Activated naive CD8-positive, alpha-beta T cell treated with anti-CD3 and anti-CD28 coated beads, Interleukin-2, amount 50 U/mL, for 24 hours (primary cell): ENCODE data around the gene ASTL.

Source experiments
- ATAC-seq: fragments of 150-1000 bp; cut with Tn5 transposase; one replicate; pipeline ENCODE4 v1.10.0; 2021
- DNase-seq: peaks from one replicate; pipeline ENCODE4 v3.0.0; 2021
- H3K27ac Mint-ChIP-seq: one replicate; pipeline ENCODE4 v1.8.0; 2021; ENCODE audit warnings: mild to moderate bottlenecking, mixed read lengths
- H3K27me3 Mint-ChIP-seq: one replicate; pipeline ENCODE4 v1.8.0; 2021; ENCODE audit warnings: mixed read lengths
- H3K36me3 Mint-ChIP-seq: one replicate; pipeline ENCODE4 v1.8.0; 2021; ENCODE audit warnings: low read depth, mixed read lengths
- H3K4me1 Mint-ChIP-seq: one replicate; pipeline ENCODE4 v1.8.0; 2021; ENCODE audit warnings: mixed read lengths
- H3K4me3 Mint-ChIP-seq: one replicate; pipeline ENCODE4 v1.8.0; 2021; ENCODE audit warnings: mild to moderate bottlenecking, moderate library complexity, mixed read lengths
- H3K9me3 Mint-ChIP-seq: one replicate; pipeline ENCODE4 v1.8.0; 2021; ENCODE audit warnings: mixed read lengths

The ASTL gene

DNA sequence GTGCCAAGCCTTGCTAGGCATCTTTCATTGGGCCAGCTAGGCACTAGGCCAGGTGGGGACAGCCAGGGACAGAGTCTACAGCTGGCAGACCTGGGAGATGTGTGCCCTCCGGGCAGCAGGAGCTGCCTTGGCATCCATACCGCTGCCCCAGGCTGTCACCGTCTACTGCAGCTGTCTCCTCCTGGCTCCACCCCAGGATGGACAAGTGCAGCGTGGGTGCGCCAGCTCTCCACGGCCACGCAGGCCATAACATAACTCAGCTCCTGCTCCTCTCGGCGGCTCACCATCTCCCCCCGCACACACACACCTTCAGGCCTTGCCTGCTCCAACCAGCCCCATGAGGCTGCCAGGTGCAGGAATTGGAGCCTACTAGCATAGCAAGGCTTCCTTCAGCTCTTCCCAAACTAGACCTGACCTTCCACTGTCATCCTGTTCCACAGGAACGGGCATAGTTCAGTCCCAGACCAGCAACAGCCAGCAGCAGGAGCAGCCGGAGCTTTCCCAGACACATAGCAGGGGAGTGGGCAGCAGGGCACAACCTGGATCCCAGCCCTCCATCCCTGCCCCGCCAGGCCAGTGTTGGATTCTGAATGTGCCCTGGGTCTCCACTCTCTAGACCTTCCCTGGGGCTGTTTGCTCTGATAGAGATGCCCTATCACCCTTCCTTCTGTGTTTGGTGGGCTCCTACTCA is 19.5 kb downstream of the ASTL start:
- peaks cover 19% of the 10 kb centered on the region for H3K4me1 Mint-ChIP-seq
- H3K27me3 Mint-ChIP-seq, result peaks cover 39% of the 10 kb centered on the region
- H3K4me3 Mint-ChIP-seq, result no peak overlapping the region
- no peak overlapping the region for H3K27ac Mint-ChIP-seq
- H3K36me3 Mint-ChIP-seq, result no peaks in the 10 kb centered on the region
- H3K9me3 Mint-ChIP-seq, result no peaks in the 10 kb centered on the region
- ATAC-seq (no peak), DNase-seq (no peak)

DNA sequence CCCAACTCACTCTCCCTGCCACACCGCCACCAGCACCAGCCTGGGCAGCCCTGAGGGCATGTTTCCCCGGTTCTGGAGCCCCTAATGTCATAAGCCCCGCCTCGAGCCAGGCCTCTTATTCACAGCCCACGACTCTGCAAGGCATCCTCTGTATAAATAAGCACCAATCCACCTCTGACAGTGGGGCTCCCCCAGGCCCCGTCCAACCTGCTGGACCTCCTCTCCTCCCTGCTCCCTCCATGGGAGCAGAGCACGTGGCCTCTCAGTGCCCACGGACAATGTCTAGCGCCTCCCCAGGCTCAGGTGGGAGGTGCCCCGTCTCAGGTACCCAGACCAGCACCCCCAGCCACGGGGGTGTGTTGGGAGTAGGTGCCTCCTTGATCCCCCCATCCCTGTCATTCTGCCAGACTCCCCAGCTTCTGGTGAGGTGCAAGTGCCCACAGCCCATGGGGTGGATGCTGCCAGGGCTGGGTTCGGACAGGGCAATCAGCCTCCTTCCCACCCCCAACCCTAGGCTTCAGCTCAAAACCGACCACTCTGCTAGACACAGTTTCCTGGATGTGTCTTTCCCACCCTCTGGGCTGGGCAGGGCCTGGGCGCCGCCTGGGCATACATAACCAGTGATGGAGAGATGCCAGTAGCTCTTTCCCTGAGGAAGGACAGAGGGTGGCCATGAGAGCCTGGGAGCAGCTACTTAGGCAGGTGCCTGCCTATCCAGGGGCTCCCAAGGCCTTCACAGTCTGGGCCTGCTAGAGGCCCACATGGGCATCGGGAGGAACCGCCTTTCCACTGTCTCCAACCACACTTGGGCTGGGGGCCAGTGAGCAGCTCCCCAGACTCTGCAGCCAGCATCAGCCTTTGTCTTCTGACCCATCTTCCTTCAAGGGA is 20.4 kb downstream of the ASTL start:
- ATAC-seq, result no peak
- Mint-ChIP-seq H3K27me3 (peaks cover 39% of the 10 kb centered on the region), H3K4me3 (peak overlapping the region; percentile 65), H3K9me3 (no peaks in the 10 kb centered on the region), H3K4me1 (peaks cover 19% of the 10 kb centered on the region), H3K27ac (no peak overlapping the region), H3K36me3 (no peaks in the 10 kb centered on the region)
- no peak for DNase-seq

DNA sequence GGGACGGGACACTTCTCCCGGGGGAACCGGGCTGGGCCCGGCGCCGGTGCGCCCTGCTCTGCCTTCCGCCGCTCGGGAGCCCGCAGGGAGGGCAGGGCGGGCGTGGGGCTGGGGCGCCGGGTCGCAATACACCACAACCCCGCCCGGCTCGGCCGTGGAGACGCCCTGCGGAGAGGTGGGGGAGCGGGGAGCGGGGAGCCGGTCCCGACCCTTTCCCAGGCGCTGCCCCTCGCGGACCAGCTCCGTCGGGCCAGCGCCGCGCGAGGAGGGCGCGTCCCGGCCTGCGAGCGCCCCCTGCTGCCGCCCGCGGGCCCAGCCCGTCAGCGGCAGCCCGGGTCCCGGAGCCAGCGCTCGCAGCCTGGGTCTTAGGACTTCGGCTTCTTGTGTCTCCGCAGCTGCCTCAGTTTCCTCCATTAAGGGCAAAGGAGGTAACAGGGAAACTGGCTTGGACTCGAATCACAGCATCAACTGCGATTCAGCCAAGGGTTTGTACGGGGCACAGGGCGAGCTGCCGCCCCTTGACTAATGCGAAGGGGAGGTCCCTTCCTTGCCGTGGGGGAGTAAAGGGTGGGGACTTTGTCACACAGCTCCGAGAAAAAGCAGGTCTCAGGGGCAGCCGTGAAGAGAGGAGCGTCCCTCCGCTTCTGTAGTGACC is 21.3 kb downstream of the ASTL start:
- Mint-ChIP-seq H3K36me3 (no peaks in the 10 kb centered on the region), H3K9me3 (no peaks in the 10 kb centered on the region), H3K27me3 (peaks cover 39% of the 10 kb centered on the region), H3K4me3 (peak overlapping the region; percentile 65), H3K27ac (no peak overlapping the region), H3K4me1 (peaks cover 19% of the 10 kb centered on the region)
- ATAC-seq (peak; percentile 79), DNase-seq (peak; percentile 76)

- ATAC-seq, result peak; percentile 33
- Mint-ChIP-seq H3K36me3 (no peaks in the 10 kb centered on the region), H3K9me3 (no peaks in the 10 kb centered on the region), H3K27me3 (peaks cover 36% of the 10 kb centered on the region), H3K4me1 (peaks cover 19% of the 10 kb centered on the region), H3K27ac (no peak within 1 kb of the TSS), H3K4me3 (peak within 1 kb of the TSS; percentile 69)
- peak; percentile 71 for DNase-seq
Observed at GRCh38 chr2:96116424-96116878, 21.9 kb downstream of the ASTL start, which contains the start of gene ADRA2B. ADRA2B (minus strand) TSS chr2:96116571; CDS start chr2:96116149, 422 bp downstream.

DNA sequence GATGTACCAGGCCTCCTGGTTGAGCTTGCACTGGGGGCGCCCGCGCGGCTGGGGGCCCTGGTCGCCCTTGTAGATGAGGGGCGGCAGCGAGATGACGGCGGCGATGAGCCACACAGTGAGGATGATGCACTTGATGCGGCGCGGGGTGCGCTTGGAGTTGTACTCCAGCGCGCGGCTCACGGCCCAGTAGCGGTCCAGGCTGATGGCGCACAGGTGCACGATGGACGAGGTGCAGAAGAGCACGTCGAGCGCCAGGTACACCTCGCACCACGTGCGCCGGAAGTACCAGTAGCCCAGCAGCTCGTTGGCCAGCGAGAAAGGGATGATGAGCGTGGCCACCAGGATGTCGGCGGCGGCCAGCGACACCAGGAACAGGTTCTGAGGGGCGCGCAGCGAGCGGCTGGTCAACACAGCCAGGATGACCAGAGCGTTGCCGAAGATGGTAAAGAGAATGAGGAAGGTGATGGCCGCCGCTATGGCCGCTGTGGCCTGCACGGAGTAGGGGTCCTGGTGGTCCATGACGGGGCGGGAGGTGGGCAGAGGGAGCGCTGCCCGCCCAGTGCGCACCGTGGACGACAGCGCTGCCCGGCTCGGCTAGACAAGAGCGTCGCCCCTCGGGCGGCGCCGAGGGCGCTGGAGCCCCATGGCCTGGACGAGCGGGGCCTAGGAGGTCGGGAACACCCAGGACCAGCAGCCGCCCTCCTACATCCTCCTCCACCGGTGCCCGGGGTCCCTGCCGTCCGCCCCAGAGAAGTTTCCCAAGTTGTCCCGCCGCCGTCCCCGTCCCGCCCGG is 22.5 kb downstream of the ASTL start:
- ATAC-seq (no peak), DNase-seq (no peak)
- Mint-ChIP-seq H3K36me3 (no peaks in the 10 kb centered on the region), H3K4me3 (peak overlapping the region; percentile 69), H3K27ac (no peak overlapping the region), H3K4me1 (peaks cover 19% of the 10 kb centered on the region), H3K9me3 (no peaks in the 10 kb centered on the region), H3K27me3 (peaks cover 30% of the 10 kb centered on the region)

DNA sequence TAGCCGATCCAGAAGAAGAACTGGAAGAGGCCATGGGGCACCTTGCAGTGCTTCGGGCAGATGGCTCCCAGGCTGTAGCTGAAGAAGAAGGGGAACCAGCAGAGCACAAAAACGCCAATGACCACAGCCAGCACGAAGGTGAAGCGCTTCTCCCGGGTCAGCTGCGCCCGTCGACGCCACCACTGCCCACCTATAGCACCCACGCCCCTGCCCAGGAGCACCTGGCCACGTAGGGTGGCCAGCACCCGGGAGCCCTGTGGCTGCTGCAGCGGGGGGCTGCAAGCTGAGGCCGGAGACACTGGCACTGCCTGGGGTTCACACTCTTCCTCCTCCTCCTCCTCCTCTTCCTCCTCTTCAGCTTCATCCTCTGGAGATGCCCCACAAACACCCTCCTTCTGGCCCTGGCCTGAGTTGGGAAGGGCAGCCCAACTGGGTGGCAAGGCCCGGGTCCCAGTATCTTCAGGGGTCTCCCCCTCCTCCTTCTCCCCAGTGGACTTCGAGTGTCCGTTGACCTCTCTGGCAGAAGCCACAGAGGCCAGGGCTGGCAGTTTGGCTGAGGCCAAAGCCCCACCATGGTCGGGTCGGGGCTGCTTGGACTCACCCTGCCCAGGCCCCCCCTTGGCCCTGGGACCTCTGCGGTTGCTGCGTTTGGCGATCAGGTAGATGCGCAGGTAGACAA is 23.3 kb downstream of the ASTL start:
- Mint-ChIP-seq H3K4me1 (peaks cover 13% of the 10 kb centered on the region), H3K9me3 (no peaks in the 10 kb centered on the region), H3K4me3 (peak overlapping the region; percentile 69), H3K36me3 (no peaks in the 10 kb centered on the region), H3K27ac (no peak overlapping the region), H3K27me3 (peaks cover 22% of the 10 kb centered on the region)
- no peak for DNase-seq
- no peak for ATAC-seq

GRCh38 chr2:96114546-96114902 is 23.8 kb downstream of the ASTL start:
- H3K4me3 Mint-ChIP-seq, result no peak overlapping the region
- H3K4me1 Mint-ChIP-seq, result peaks cover 11% of the 10 kb centered on the region
- H3K27ac Mint-ChIP-seq, result no peak overlapping the region
- no peaks in the 10 kb centered on the region for H3K9me3 Mint-ChIP-seq
- no peaks in the 10 kb centered on the region for H3K36me3 Mint-ChIP-seq
- H3K27me3 Mint-ChIP-seq, result peaks cover 17% of the 10 kb centered on the region
- ATAC-seq, result no peak
- no peak for DNase-seq

DNA sequence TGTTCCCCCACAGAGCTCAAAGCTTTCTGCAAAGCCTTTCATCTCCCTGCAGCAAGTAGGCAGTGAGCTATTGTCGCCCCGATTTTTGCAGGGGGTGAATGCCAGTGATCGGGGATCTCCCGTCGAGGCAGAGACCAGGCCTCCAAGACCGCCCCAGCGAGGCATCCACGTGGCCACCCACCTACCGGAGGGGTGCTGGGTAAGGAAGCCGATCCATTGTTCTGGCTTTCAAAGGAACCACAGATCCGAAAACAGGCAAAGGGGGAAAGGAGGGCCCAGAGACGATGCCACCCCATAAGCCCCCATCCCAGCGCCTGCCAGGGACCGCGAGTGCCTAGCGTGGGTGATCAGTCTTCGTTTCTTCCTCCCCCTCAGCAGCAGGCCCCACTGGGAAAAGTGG is 24.4 kb downstream of the ASTL start:
- DNase-seq (no peak), ATAC-seq (no peak)
- Mint-ChIP-seq H3K36me3 (no peaks in the 10 kb centered on the region), H3K4me3 (no peak overlapping the region), H3K9me3 (no peaks in the 10 kb centered on the region), H3K27me3 (peaks cover 11% of the 10 kb centered on the region), H3K27ac (no peak overlapping the region), H3K4me1 (peaks cover 11% of the 10 kb centered on the region)

DNA sequence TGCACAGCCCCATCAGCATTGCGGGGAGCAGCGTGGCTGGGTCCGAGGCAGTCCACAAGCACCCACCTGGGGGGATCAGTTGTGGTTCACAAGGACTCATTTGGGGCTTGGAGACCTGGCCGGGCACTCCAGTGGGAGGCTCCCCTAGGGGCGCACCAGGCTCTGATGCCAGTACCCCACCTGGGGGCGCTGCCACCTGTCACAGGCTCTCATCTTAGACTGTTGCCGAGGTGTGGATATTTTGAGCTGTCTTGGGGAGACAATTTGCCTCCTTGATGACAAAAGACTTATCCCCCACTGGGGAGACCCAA is 25.0 kb downstream of the ASTL start:
- Mint-ChIP-seq H3K27me3 (peaks cover 7% of the 10 kb centered on the region), H3K9me3 (no peaks in the 10 kb centered on the region), H3K36me3 (no peaks in the 10 kb centered on the region), H3K4me1 (peaks cover 11% of the 10 kb centered on the region), H3K4me3 (no peak overlapping the region), H3K27ac (no peak overlapping the region)
- no peak for ATAC-seq
- peak; percentile 47 for DNase-seq

GRCh38 chr2:96112501-96113366 is 25.6 kb downstream of the ASTL start:
- Mint-ChIP-seq H3K4me1 (peaks cover 10% of the 10 kb centered on the region), H3K27me3 (peaks cover 7% of the 10 kb centered on the region), H3K9me3 (no peaks in the 10 kb centered on the region), H3K27ac (no peak overlapping the region), H3K36me3 (no peaks in the 10 kb centered on the region), H3K4me3 (no peak overlapping the region)
- ATAC-seq (no peak), DNase-seq (no peak)

- no peak for ATAC-seq
Observed at GRCh38 chr2:96111823-96112500, 26.3 kb downstream of the ASTL start.

GRCh38 chr2:96111257-96111640 is 27.1 kb downstream of the ASTL start:
- ATAC-seq (no peak), DNase-seq (no peak)
- Mint-ChIP-seq H3K9me3 (no peaks in the 10 kb centered on the region), H3K27me3 (peaks cover 7% of the 10 kb centered on the region), H3K4me3 (no peak overlapping the region), H3K36me3 (no peaks in the 10 kb centered on the region), H3K4me1 (peaks cover 4% of the 10 kb centered on the region), H3K27ac (no peak overlapping the region)

More at GRCh38 chr2:96111823-96112500, 26.3 kb downstream of the ASTL start:
- Mint-ChIP-seq H3K4me1 (peaks cover 4% of the 10 kb centered on the region), H3K9me3 (no peaks in the 10 kb centered on the region), H3K27ac (no peak overlapping the region), H3K4me3 (no peak overlapping the region), H3K36me3 (no peaks in the 10 kb centered on the region), H3K27me3 (peaks cover 7% of the 10 kb centered on the region)
- DNase-seq, result no peak
